ENCODE measurements around the gene EPB41. TPM values are rescaled to one million over a fixed set of nuclear protein-coding genes. Genes with fewer than 3 reads are reported as not detected.
"Not testable (repeated sequence)": the region's sequence is repeated elsewhere in the genome, so short reads cannot be mapped to it uniquely, and the experiment has no call there.

EPB41 gene
- total and polyA plus RNA-seq, 9 of the 15 experiments (the other 6 are each of a cell fraction or from before 2014, with no cell fraction given) = 3.7 to 213 (median 141) TPM

DNA sequence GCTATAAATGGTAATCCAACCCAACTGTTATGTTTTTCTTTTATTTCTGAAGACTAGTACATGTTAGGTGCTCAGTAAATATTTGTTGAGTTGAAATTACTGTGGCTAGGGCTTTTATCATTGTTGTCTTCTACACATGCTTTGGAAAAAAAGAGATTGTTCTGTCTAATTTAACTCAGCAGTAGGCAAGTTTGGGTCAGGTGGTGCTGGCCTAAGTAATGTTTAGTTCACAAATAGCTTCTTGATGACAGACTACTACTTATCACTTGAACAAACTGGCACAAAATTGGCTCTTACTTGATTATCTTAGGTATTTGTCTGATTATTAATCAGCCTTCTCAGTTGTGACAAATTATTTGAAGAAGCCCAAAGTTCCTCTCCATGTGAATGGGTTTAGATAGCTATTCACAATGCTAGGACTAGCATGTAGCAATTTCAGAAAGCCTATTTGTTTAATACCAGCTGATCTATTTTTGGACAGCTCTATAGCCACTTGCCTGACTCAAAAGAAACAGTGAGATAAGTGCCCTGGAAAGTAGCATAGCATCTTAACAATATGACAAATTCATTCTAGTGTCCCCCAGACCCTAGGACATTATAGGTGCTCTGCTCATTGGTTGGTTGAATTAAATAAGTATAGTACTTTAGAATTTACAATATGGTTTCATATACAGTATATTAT is 176.7 kb downstream of the EPB41 start:
- Histone ChIP-seq H3K9me1 (ENCODE audit: control insufficient read depth, insufficient read depth, low read length) (no peaks in the 10 kb centered on the region), H3K9me3 (replicated peaks; ENCODE audit: control insufficient read depth, insufficient read depth, low read depth, low read length) (no peaks in the 10 kb centered on the region), H3K4me2 (ENCODE audit: insufficient read depth, low read length) (no peak overlapping the region), H3K27ac (ENCODE audit: extremely low read depth, low read depth, low read length) (no peak overlapping the region), H3K79me2 (ENCODE audit: control insufficient read depth, insufficient read depth, low read length) (no peaks in the 10 kb centered on the region), H3K27me3 (ENCODE audit: control insufficient read depth in 2 of 2, insufficient read depth in 2 of 2, low read length in 2 of 2) (no peaks in the 10 kb centered on the region), H3K36me3 (ENCODE audit: control insufficient read depth, insufficient read depth, low read length) (peaks cover 58% of the 10 kb centered on the region), H3K4me1 (replicated peaks in 1 of 2; ENCODE audit: control insufficient read depth in 2 of 2, insufficient read depth in 2 of 2, low read length in 2 of 2) (no peaks in the 10 kb centered on the region), H3K9ac (ENCODE audit: insufficient read depth in 1 of 2, low read depth in 2 of 2, low read length in 2 of 2) (no peak overlapping the region), H3K4me3 (no peak overlapping the region), H2AFZ (ENCODE audit: low read depth, low read length) (no peak overlapping the region), H4K20me1 (replicated peaks; ENCODE audit: control insufficient read depth, insufficient read depth, low read length) (no peaks in the 10 kb centered on the region)
- BruUV-seq (replicated peaks) = no TSS peak
- POLR2A ChIA-PET = interaction anchor here (1.3 to 4.0 kb wide), 2 partner anchors 10 kb away, joined by 4 to 16 read pairs; no protein-coding TSS in a partner anchor
- CTCF ChIA-PET (ENCODE audit: low intra/inter-chr PET ratio) = no interaction called here
- intact Hi-C loops (cut with micrococcal nuclease) (no loop called here), in situ Hi-C loops (cut with MboI) (no loop called here)
- DNase-seq (ENCODE audit: extremely low read depth in 1 of 4, low spot score in 3 of 4) = no peak
- no peak for TF ChIP-seq ZNF23 (CRISPR knock-in tag; IDR thresholded peaks at IDR 0.05)
- peak; percentile 20 for TF ChIP-seq RBM22 (IDR thresholded peaks at IDR 0.05; ENCODE audit: low read depth, low read length, poor library complexity, severe bottlenecking)
- FAIRE-seq = peak; percentile 42
- no peak for ATAC-seq

DNA sequence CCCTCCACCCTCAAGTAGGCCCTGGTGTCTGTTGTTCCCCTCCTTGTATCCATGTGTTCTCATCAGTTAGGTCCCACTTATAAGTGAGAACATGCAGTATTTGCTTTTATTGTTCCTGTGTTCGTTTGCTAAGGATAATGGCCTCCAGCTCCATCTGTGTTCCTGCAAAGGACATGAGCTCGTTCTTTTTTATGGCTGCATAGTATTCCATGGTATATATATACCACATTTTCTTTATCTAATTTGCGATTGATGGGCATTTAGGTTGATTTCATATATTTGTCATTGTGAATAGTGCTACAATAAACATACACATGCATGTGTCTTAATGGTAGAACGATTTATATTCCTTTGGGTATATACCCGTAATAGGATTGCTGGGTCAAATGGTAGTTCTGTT is 178.3 kb downstream of the EPB41 start:
- DNase-seq (ENCODE audit: extremely low read depth in 1 of 4, low spot score in 3 of 4); H3K9me3 ChIP-seq (replicated peaks; ENCODE audit: control insufficient read depth, insufficient read depth, low read depth, low read length); H3K79me2 ChIP-seq (ENCODE audit: control insufficient read depth, insufficient read depth, low read length); H3K4me2 ChIP-seq (ENCODE audit: insufficient read depth, low read length); in situ Hi-C loops (cut with MboI); H3K9me1 ChIP-seq (ENCODE audit: control insufficient read depth, insufficient read depth, low read length); FAIRE-seq; H3K27me3 ChIP-seq (ENCODE audit: control insufficient read depth in 2 of 2, insufficient read depth in 2 of 2, low read length in 2 of 2); CTCF ChIA-PET (ENCODE audit: low intra/inter-chr PET ratio); H3K9ac ChIP-seq (ENCODE audit: insufficient read depth in 1 of 2, low read depth in 2 of 2, low read length in 2 of 2); H3K4me1 ChIP-seq (replicated peaks in 1 of 2; ENCODE audit: control insufficient read depth in 2 of 2, insufficient read depth in 2 of 2, low read length in 2 of 2); ATAC-seq; H2AFZ ChIP-seq (ENCODE audit: low read depth, low read length); intact Hi-C loops (cut with micrococcal nuclease); H4K20me1 ChIP-seq (replicated peaks; ENCODE audit: control insufficient read depth, insufficient read depth, low read length); H3K27ac ChIP-seq (ENCODE audit: extremely low read depth, low read depth, low read length); BruUV-seq (replicated peaks); H3K4me3 ChIP-seq: not testable (repeated sequence)
- peak; percentile 97 for TF ChIP-seq ZNF146 (CRISPR knock-in tag; IDR thresholded peaks at IDR 0.05; ENCODE audit: unreplicated experiment)
- POLR2A ChIA-PET = interaction anchor here (4.0 kb wide), 1 partner anchor 12 kb away, joined by 16 read pairs; no protein-coding TSS in a partner anchor
- peaks cover 75% of the 10 kb centered on the region for H3K36me3 ChIP-seq (ENCODE audit: control insufficient read depth, insufficient read depth, low read length)
- 85% methylated on average over 5 of the region's 5 CpGs for WGBS (ENCODE audit: insufficient coverage, low coverage, missing lambda C conversion rate)
